Activated T-cell treated with anti-CD3 and anti-CD28 coated beads, Interleukin-2, amount 50 U/mL, for 1 hour (primary cell): ENCODE data around the gene PTPRD.

Source experiments
- DNase-seq: peaks from one replicate; pipeline ENCODE4 v3.0.0-alpha.2; 2020

PTPRD gene

DNA sequence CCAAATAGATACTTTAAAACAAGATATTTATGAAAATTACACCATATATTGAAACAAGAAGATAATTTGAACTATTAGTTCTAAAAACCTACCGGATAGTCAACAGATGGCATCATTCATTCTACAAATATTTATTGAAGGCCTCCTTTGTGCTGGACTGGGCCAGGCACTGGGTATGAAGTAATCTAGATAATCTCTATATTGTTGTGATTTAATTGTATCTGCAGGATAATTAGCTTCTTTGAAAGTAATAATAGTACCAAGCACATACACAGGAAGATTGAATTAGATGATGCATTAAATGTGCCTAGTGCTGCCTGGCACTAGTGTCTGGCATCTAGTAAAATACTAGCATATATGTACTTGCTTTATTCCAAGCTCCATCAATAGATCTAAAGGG is 2078.0 kb downstream of the PTPRD start:
- DNase-seq = no peak

DNA sequence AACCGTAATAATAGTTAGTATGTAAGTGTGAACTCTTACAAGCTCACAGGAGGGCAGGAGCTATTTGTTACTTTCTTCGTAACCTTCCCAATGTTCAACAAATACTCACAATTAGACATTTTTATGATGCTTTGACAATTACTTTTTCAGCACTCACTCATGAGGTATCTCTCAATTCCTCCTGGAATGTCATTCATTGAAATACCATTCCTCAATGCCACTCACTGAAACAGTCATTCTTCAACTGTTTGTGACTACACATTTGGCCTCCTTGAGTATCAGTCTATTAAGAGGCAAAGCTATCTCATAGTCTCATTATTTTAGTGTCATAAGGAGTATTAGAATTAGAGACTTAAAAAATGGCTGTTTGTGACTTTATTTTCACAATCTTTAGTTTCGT is 2079.1 kb downstream of the PTPRD start:
- DNase-seq = no peak

DNA sequence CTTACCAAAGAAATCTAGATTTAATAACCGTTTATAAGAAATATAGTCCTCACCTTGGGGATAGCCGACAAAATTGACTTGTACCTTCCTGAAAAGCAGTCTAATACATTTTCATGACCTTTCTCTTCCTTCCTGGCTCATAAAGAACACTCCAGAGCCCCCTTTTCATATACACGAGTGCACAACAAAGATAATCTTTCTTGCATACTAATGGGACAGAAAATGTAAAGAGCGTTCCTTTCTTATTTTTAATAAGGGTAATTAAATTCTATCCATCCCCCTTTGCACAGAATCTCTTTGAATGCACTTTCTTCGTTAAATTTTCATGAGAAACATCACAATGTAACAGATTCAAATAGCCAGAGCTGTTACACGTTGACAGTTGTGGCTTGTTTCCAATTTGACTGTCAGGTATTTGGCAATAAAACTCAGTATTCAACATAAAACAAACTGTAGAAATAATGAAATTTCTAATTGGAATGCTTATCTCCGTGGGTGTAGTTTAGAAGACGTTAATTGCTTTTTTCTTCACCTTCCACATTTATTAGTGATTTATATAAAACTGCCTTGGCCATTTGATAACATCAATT is 2080.9 kb downstream of the PTPRD start:
- DNase-seq = no peak

DNA sequence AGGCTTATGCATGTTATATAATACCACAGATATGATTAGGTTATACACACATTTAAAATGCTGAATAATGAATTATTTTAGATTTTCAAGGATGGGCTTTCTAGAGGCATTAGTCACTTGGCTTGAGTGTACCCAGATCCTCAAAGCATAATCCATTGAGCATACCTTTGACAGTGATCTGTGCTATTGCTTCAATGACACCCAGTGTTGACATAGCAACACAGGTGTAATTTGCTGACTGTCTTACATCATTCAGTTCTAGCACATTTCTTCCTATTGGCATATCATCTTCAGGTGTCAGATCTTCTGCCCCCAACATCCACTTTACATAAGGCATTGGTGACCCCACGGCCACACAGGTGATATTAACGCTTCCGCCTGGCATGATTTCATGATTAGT is 2091.7 kb downstream of the PTPRD start:
- DNase-seq = no peak

DNA sequence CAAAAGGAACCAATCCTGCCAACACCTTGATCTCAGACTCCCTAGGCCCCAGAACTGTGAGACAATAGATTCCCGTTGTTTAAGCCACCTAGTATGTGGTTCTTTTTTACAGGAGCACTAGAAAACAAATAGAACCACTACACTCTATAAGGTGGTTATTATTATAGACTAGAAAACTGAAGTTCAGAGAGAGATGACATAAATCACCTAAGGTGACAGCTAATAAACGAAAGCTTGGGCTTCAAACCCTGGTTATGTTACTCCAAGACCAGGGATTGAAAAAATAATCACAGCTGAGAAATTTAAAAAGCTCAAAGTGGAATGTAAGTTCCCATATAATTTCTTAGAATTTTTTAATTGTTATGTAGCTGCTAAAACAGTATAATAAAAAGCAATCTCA is 2097.1 kb downstream of the PTPRD start:
- no peak for DNase-seq

DNA sequence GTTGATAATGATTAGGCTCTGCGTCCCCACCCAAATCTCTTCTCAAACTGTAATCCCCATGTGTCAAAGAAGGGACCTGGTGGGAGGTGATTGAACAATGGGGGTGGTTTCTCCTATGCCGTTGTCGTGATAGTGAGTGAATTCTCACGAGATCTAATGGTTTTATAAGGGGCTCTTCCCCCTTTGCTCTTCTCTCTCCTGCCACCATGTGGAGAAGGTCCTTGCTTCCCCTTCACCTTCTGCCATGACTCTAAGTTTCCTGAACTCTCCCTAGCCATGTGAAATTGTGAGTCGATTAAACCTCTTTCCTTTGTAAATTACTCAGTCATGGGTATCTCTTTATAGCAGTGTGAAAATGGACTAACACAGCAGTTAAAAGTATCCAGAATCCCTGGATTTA is 2098.0 kb downstream of the PTPRD start:
- no peak for DNase-seq

DNA sequence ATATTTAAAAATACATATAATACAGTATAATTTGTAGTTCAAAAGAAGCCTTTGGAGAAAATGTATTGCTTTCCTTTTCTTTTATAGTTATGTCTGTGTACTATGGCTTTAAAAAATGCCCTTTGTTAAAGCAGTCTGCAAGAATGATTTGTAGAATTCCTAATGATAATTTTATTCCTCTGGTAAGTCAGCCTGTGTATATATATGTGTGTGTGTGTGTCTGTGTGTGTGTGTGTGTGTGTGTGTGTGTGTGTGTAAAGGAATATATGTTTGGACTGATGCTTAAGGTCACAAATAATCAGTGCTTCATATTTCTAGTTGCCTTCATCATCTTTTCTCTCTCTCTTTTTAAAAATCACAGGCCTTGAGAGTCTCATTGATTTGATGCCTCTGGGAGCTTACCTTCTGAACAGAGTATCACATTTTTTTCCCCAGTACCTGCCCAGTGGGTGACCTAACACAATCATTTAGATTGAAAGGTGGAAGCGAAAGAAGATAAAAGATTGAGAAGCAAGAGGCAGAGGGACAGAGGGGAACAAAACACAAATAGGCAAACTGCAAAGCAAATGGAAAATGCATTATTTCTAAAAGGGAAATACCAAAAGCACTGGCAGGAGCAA is 2104.0 kb downstream of the PTPRD start:
- DNase-seq = no peak

DNA sequence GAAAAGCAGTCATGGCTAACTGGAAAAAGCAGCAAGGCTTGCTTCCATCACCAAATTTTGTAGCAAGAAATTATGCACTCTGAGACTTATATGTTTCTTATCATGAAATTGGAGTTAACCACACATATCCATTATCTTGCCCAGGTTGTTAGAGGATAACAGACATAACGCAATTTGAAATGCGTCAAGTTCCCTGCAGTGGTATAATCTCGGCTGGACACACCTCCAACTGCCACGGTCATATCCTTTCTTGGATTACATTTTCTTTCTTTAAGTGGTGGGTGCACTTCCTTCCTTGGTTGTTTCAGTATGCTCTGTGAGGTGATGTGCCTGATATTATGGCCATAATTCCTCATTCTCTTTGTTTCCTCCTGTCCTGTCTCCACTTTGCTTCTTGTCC is 2118.2 kb downstream of the PTPRD start:
- no peak for DNase-seq

DNA sequence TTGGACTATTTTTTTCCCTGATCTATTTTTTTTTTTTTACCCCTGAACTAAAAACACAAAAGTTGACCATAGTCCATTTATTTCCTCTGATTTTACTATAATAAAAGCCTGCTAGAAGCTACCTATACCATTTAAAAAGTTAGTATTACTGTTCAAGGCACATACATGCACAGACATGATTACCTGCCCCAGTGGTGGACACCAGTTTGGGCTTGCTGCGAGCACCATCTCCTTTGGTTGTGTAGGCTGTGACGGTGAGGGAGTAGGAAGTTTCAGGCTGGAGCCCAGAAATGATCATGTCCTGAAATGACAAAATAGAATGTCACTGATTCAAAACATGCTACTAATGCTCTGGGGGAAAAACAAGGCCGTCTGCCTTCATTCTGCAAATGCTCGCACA is 2120.1 kb downstream of the PTPRD start:
- no peak for DNase-seq

DNA sequence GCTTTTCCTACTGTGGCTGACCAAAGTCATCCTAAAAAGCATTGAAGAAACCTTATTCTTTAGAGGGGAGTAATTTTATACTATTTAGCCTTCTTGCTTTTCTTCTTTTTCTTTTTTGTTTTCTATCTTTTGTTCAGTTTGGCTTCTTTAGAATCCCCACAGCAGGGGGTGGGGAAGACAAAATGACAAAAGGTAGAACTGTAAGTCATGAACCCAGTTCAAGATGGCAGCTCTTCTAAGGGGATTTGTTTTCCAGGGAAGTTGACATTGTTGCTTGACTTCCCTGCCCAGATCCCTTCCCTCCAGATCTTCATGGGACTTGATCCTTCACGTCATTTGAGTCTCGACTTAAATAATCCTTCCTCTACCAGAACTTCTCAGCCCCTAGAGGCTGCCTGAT is 2120.8 kb downstream of the PTPRD start:
- no peak for DNase-seq

DNA sequence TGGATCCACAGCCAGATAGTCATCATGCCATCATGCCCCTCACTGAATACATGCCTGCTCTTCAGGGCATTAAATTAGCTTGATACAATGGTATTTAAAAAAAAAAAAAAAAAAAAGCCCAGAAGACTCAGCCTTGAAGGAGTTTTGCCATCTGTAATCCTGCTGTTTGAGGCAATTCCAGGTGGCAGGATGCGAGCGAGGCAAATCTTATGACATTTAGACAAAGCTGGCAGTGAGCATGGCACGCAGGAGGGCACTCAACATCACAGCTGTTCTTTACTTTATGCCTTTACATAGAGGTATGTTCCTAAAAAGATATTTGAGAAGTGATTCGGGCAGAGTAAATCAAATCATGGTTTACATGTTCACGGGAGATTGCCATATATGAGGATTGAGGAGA is 2121.2 kb downstream of the PTPRD start:
- DNase-seq = no peak

DNA sequence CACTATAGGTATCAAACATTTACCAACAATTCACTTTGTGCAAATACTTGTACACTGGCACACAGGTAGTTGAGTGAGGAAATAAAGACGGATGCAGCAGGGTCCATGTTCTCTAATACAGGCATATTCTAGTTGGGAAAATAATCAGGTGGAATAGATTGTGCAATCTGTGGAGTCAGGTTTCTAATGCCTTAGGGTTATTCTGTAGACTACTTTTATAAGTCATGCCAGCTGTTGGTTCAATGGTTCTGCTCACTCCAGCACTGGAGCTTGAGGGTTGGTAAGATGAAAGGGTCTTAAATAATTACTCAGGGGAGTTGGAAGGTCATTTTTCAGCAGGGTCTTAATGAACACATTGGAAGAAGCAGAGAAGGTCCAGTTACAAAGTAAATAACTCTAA is 2123.0 kb downstream of the PTPRD start:
- no peak for DNase-seq

DNA sequence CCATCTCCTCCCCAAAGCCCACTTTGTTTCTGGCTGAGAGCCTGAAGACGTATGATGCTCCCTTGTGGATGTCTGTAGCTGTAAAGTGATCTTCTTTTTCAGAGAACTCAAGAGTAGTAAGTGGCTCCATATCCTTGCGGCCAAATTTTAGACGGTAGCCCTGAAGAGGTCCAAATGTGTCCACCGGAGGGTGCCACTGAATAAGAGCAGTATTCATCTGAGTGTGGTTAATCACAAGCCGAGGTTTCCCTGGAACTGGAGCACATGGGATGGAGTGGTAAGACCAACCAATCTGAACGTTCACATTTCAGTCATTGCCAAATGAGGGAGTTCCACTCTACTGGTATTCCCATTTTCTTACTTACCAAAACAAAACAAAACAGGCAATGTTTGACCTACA is 2126.7 kb downstream of the PTPRD start:
- no peak for DNase-seq

DNA sequence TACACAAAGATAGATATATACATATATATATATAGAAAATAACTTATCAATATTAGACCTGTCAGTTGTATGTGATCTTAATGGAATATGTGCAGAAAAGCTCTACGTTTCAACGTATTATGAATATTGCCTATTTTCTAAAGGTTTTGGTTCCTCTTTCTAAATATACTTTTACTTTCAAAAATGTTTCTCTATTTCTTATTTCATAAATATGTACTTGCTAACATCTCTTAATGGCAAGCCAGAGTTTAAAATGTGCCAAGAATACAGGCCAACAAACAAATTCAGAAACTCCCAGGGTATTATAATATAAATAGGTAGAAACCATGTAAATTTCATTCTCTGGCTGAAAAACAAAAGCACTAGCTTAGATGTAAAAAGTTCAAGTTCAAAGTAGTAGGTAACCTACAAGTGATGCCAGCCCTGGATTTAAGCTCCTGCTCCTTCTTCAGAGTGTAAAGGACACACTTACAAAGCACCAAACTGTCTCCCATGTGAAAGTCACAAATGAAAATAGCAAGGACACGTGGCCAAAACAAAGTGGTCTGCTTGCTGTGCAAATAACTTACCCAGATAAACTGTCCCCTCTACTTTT is 2128.1 kb downstream of the PTPRD start:
- no peak for DNase-seq

DNA sequence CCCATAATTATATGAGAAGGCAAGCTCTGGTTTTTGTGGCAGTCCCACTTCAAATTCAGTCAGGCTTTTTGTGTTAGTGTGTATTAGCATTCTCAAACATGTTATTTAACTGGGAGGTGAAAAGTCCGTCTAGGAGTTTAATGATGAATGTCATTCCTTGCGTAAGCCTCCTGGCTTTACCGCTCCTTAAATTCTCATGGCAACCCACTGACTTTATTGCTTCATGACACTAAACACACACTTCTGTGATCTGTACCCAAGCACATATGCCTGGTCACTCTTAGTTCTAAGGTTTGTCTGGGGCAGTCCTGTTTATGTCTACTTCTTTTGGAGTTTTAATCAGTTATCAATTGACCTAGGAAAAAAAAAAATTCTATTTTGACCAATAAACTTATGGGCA is 2135.4 kb downstream of the PTPRD start:
- no peak for DNase-seq

DNA sequence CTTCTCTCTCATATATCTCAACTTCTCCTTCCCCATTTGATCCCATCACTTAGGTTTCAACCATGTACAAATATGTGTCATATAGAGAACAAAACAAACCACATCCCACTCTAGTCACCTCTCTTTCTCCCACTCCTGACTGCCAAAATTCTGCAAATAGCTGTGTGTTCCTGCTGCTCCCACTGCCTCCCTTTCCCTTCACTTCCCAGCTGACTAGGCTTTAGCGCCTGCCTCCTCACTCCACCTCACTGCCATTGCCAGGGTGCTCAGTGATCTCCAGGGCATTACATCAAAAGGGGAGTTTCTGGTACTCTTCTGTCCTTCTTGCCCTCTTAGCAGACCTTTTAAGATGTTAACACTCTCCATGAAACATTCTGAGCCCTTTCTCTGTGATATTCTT is 2137.9 kb downstream of the PTPRD start:
- DNase-seq = no peak

DNA sequence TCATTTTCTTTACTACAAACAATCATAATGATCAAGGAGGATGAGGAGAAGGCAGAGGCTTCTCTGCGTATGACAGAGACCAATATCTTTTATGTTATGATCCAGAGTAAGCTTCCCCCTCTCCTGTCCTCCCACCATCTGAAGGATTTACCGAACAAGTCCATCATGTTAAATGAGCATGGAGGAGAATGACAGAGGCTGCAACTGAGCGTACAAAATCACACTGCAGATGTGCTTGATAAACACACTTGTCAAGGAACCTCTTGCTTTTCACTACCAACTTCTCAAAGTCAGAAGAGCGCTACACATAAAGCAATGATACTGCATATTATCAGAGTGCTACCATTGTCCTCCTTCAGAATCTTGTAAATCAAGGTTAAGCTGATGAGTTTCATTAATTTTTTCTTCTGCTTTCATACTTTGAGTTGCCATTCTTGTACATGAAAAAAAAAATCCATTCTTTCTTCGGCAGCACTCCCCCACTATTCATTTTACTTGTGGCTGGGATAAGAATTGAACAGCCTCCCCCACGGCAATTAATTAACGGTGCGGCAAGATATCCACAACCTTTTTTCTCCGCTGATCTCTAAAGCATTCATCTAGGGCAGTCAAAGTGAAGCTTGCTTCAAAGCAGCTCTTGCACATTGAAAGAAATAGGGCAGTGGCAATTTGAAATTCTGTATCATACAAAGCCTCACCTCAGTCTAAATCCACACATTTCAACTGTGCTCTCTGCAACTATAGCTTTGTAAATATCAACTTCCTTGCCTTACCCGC is 2139.4 kb downstream of the PTPRD start:
- no peak for DNase-seq

DNA sequence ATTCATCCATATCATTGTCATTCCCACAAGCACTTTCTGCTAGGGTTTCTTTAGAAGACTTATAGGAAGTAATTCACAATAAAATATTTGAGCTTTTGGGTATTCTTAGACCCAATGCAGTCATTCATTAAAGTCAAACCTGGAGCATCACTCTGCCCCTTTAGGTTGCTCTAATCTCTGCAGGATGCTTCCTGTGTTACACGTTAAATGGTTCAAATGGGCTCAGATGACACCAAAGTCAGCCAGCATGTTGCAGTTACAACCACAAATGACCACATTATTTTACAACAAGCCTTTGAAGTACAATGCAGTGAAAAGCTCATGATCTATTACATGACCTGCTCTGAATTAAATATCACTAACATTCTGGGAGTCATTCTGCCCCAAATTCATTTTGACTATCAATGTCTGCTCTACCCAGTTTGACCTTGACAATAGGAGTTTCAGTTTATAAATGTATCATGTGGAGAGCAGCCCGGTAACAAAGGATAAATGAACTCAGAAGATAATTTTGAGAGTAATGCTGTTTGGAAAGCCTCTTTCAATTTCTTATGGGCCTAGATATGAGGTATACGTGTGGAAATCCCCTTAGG is 2144.7 kb downstream of the PTPRD start:
- no peak for DNase-seq

DNA sequence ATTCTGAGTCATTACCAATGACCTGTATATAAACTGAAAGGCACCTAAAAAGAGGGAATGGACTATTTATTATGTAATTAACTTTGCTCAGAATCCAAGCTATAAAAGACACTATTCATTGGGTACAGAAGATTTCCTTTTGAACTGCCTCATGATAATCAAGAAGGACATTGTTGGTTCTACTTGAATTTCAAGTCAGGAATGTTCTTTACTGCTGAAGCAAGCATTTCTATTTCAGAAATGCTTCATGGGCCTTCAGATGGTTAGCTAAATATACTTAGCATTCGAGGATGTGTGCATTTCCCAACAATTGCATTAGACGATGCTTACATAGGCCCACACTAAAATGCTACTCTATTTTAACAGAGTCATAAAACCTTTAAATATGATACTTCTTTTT is 2155.0 kb downstream of the PTPRD start:
- no peak for DNase-seq

DNA sequence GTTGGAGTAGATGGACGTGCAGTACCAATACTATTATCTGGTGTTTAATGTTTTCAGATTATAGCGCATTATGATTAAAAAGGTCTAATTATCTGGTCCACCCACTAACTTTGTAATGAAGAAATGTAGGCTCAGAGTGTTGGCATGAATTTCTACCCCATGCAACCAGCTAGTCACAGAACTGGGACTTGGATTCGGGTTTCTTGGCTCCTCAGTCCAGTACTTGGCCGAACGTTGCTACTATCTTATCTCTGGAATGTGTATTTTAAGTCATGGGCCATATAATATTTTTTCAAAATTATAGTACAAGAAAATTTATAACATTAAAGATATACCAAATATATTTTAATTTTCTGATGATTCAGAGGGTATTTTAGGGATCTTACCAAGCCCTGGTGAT is 2155.7 kb downstream of the PTPRD start:
- DNase-seq = no peak

DNA sequence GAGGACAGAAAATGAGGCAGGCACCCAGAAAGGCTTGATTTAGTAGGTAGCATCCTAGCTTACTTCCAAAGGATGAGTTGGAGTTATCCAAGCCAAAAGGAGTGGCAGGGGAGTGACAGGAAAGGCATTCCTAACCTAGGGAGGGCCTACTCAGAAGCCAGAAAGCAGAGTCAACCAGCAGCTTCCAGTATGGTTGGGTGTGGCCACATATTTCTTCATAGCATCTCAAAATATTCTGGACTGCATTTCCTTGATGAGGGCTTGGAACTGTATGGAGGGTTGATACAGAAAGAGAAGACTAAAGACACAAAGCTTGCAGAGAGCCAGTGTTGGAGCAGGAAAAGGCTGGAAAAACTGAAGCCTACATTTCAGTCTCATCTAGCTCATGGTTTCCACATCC is 2156.5 kb downstream of the PTPRD start:
- no peak for DNase-seq

DNA sequence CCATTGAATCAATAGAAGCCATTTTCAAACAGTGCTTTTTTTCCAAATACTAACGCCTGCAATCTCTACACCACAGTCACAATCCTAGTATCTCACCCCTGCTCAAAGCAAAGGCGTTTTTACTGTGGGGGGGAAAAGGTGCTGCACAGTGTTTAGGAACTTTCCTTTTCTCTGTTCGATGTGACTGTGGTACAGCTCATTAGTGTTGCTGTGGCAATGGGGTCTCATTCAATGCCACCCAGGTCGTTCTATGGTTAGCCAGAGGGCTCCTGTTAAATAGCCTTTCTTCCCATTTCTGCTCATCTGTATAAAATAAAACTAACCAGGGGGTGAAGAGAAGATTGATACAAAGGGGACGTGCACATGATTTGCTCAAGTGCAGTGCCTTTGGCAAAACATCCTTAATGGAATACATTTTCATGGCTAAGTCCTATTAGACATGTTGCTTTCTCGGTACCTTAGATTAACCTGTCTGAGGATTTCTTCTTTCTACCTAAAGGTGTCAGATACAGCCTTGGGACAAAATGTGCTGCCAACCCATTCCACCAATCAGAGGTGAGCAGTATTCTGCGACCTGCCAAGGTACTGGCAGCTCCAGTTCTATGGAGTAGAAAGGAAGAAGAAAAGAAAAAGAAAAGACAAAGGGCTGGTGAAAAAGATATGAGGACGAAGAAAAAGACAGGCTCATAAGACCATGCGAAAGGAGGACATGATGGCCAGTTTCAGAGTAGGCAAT is 2161.8 kb downstream of the PTPRD start:
- DNase-seq = no peak

DNA sequence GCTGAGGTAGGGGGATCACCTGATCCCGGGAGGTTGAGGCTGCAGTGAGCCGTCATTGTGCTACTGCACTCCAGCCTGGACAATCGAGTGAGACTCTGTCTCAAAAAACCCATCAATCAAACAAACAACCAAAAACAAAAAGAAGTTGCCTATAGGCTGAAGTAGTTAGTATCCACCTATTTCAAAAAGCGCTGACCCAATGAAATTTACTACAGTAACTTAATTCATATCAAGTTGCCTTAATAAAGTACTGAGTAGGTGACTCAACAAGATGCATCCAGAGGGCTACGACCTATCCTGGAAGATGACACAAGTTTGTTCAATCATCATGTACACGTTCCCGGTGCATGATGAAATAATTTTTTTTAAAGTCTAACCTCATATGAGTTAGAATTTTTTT is 2164.6 kb downstream of the PTPRD start:
- DNase-seq = no peak
